ENCODE results near the gene KCNA2. TPM values are rescaled to one million over a fixed set of nuclear protein-coding genes. Genes with fewer than 3 reads are reported as not detected.

The KCNA2 gene
- total and polyA plus RNA-seq, 10 donors = 0.09 to 2.6 (median 1.2) TPM

DNA sequence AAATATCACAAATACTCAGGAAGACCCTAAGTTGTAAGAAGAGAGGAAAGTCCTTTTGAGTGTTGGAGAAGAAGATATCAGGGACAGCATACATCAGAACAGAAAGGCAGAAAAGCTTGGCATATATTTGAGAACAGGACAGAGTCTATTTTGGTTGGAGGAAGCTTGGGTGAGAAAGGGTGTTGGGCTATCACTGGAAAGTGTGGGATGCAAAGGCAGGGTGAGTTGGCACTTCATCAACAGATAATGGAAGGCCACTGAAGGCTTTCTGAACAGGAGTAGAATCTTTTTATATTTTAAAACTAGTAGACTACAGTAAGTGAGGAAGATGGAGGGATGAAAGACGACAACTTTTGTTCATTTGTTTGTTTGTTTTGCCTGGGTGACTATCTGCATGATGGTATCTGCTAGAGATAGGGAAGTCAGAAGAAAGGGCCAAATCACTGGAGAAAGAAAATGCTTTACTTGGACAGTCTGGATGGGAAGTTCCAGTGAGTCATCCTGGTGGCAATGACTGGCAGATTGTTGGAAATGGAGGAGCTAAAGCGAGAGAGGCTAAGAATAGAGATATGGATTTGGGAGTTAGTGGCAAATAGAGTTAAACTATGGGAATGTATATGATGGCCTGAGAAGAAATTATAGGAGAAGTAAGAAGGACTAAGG is 33.7 kb upstream of the KCNA2 start:
- Histone ChIP-seq H3K36me3 (no peaks in the 10 kb centered on the region), H3K27me3 (replicated peaks in 1 of 7) (no peaks in the 10 kb centered on the region), H3K9me3 (no peaks in the 10 kb centered on the region), H3K4me1 (peaks cover 9 to 96% (median 63%) of the 10 kb centered on the region in 6 donors), H3K27ac (peak overlapping the region in 3 of 8 donors; percentile 73 to 85 (median 75)), H3K4me3 (no peak overlapping the region)
- 58 to 80% (median 71%) methylated on average over 2 of the region's 2 CpGs for WGBS, 5 donors
- no peak for TF ChIP-seq POLR2AphosphoS5 (IDR thresholded peaks at IDR 0.05)
- TF ChIP-seq POLR2A (IDR thresholded peaks at IDR 0.05) = no peak
- TF ChIP-seq, protein P1, sequence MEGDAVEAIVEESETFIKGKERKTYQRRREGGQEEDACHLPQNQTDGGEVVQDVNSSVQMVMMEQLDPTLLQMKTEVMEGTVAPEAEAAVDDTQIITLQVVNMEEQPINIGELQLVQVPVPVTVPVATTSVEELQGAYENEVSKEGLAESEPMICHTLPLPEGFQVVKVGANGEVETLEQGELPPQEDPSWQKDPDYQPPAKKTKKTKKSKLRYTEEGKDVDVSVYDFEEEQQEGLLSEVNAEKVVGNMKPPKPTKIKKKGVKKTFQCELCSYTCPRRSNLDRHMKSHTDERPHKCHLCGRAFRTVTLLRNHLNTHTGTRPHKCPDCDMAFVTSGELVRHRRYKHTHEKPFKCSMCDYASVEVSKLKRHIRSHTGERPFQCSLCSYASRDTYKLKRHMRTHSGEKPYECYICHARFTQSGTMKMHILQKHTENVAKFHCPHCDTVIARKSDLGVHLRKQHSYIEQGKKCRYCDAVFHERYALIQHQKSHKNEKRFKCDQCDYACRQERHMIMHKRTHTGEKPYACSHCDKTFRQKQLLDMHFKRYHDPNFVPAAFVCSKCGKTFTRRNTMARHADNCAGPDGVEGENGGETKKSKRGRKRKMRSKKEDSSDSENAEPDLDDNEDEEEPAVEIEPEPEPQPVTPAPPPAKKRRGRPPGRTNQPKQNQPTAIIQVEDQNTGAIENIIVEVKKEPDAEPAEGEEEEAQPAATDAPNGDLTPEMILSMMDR (IDR thresholded peaks at IDR 0.05 in 8 of 11, conservative IDR thresholded peaks at IDR 0.05 in 3 of 11) = no peak
- intact Hi-C loops (cut with DNase I; ENCODE audit: low total_unique reads) = no loop called here
- no peak for DNase-seq

- H3K27me3 ChIP-seq (replicated peaks in 1 of 7) = no peaks in the 10 kb centered on the region
- intact Hi-C loops (cut with DNase I; ENCODE audit: low total_unique reads) = no loop called here
- peaks cover 22 to 96% (median 63%) of the 10 kb centered on the region in 6 donors for H3K4me1 ChIP-seq
- no peak overlapping the region for H3K4me3 ChIP-seq
- DNase-seq = no peak
- no peaks in the 10 kb centered on the region for H3K36me3 ChIP-seq
- 75 to 89% (median 88%) methylated on average over 6 of the region's 6 CpGs for WGBS, 5 donors
- H3K27ac ChIP-seq = peak overlapping the region in 4 of 8 donors; percentile 73 to 85 (median 78)
- no peaks in the 10 kb centered on the region for H3K9me3 ChIP-seq
- TF ChIP-seq POLR2A (IDR thresholded peaks at IDR 0.05) (no peak), POLR2AphosphoS5 (IDR thresholded peaks at IDR 0.05) (no peak)
- TF ChIP-seq, protein P1 (IDR thresholded peaks at IDR 0.05 in 8 of 11, conservative IDR thresholded peaks at IDR 0.05 in 3 of 11) = no peak
Observed at GRCh38 chr1:110638556-110638955, 32.4 kb upstream of the KCNA2 start.

- Histone ChIP-seq H3K9me3 (no peaks in the 10 kb centered on the region), H3K27ac (peak overlapping the region in 5 of 8 donors; percentile 39 to 85 (median 75)), H3K36me3 (no peaks in the 10 kb centered on the region), H3K4me3 (no peak overlapping the region), H3K27me3 (replicated peaks in 1 of 7) (no peaks in the 10 kb centered on the region), H3K4me1 (peaks cover 22 to 96% (median 64%) of the 10 kb centered on the region in 6 donors)
- TF ChIP-seq POLR2A (IDR thresholded peaks at IDR 0.05) = no peak
- no peak for TF ChIP-seq POLR2AphosphoS5 (IDR thresholded peaks at IDR 0.05)
- TF ChIP-seq, protein P1 (IDR thresholded peaks at IDR 0.05 in 8 of 11, conservative IDR thresholded peaks at IDR 0.05 in 3 of 11) = no peak
- 71 to 82% (median 75%) methylated on average over 2 of the region's 2 CpGs for WGBS, 5 donors
- no peak for DNase-seq
- intact Hi-C loops (cut with DNase I; ENCODE audit: low total_unique reads) = no loop called here
Observed at GRCh38 chr1:110638058-110638457, 31.9 kb upstream of the KCNA2 start.

GRCh38 chr1:110637475-110637874 is 31.3 kb upstream of the KCNA2 start:
- DNase-seq = no peak
- H3K9me3 ChIP-seq = no peaks in the 10 kb centered on the region
- H3K36me3 ChIP-seq = no peaks in the 10 kb centered on the region
- H3K4me1 ChIP-seq = peaks cover 22 to 96% (median 67%) of the 10 kb centered on the region in 6 donors
- peak overlapping the region in 7 of 8 donors; percentile 24 to 85 (median 73) for H3K27ac ChIP-seq
- no peaks in the 10 kb centered on the region for H3K27me3 ChIP-seq (replicated peaks in 1 of 7)
- H3K4me3 ChIP-seq = no peak overlapping the region
- intact Hi-C loops (cut with DNase I; ENCODE audit: low total_unique reads) = no loop called here
- TF ChIP-seq POLR2A (IDR thresholded peaks at IDR 0.05) = no peak
- TF ChIP-seq, protein P1 (IDR thresholded peaks at IDR 0.05 in 8 of 11, conservative IDR thresholded peaks at IDR 0.05 in 3 of 11) = no peak
- TF ChIP-seq POLR2AphosphoS5 (IDR thresholded peaks at IDR 0.05) = no peak
- 70 to 96% (median 83%) methylated on average over 3 of the region's 3 CpGs for WGBS, 5 donors
